Skeletal muscle cell (primary cell): ENCODE results near the gene TAL1.

Experiments
- DNase-seq: peaks from one replicate; pipeline ENCODE4 v3.0.0-alpha.2; 2010; ENCODE audit warnings: low read depth
- H3K4me3 ChIP-seq: 2 replicates; pipeline ENCODE4 v1.5.1; 2011; ENCODE audit warnings: low read depth, mild to moderate bottlenecking, control low read depth, low read length, moderate library complexity

The TAL1 gene

GRCh38 chr1:47230692-47231300 lies 1.2 kb downstream of the TAL1 start:
- no peak for DNase-seq
- H3K4me3 ChIP-seq = no peak overlapping the region

GRCh38 chr1:47229886-47230691 lies 1.9 kb downstream of the TAL1 start:
- no peak overlapping the region for H3K4me3 ChIP-seq
- no peak for DNase-seq

- H3K4me3 ChIP-seq = no peak overlapping the region
- DNase-seq = no peak
Measured at GRCh38 chr1:47229031-47229885, 2.8 kb downstream of the TAL1 start.

- DNase-seq = no peak
- no peak overlapping the region for H3K4me3 ChIP-seq
Measured at GRCh38 chr1:47228644-47229030, 3.4 kb downstream of the TAL1 start.

- no peak for DNase-seq
- no peak overlapping the region for H3K4me3 ChIP-seq
Measured at GRCh38 chr1:47227341-47228232, 4.4 kb downstream of the TAL1 start.

GRCh38 chr1:47226839-47227215 lies 5.2 kb downstream of the TAL1 start:
- no peak for DNase-seq
- H3K4me3 ChIP-seq = no peak overlapping the region

GRCh38 chr1:47226121-47226838 lies 5.7 kb downstream of the TAL1 start:
- DNase-seq = no peak
- no peak overlapping the region for H3K4me3 ChIP-seq

- H3K4me3 ChIP-seq = peak overlapping the region; percentile 22
- DNase-seq = no peak
Measured at GRCh38 chr1:47225430-47226100, 6.5 kb downstream of the TAL1 start.

- DNase-seq = no peak
- H3K4me3 ChIP-seq = no peak overlapping the region
Measured at GRCh38 chr1:47224676-47225399, 7.2 kb downstream of the TAL1 start.

- DNase-seq = no peak
- no peak overlapping the region for H3K4me3 ChIP-seq
Measured at GRCh38 chr1:47223921-47224675, 7.9 kb downstream of the TAL1 start.

- no peak for DNase-seq
- no peak overlapping the region for H3K4me3 ChIP-seq
Measured at GRCh38 chr1:47223174-47223920, 8.7 kb downstream of the TAL1 start.

GRCh38 chr1:47222476-47222875 lies 9.5 kb downstream of the TAL1 start:
- DNase-seq = no peak
- no peak overlapping the region for H3K4me3 ChIP-seq

GRCh38 chr1:47219590-47220220 lies 12.3 kb downstream of the TAL1 start:
- no peak for DNase-seq
- H3K4me3 ChIP-seq = no peak overlapping the region

GRCh38 chr1:47219001-47219400 lies 13.0 kb downstream of the TAL1 start:
- H3K4me3 ChIP-seq = no peak overlapping the region
- DNase-seq = no peak

- no peak overlapping the region for H3K4me3 ChIP-seq
- DNase-seq = no peak
Measured at GRCh38 chr1:47216278-47217059, 15.6 kb downstream of the TAL1 start.
